Testis (tissue), 3 donors: ENCODE measurements around the gene MAMDC2. TPM values are rescaled to one million over a fixed set of nuclear protein-coding genes. Genes with fewer than 3 reads are reported as not detected.

ENCODE experiments used
- DNase-seq: peaks from one replicate; pipeline ENCODE4 v3.0.0-alpha.2; 2019
- H3K27ac ChIP-seq, 2 donors: fragments of 200-600 bp; sonication (generic); one replicate each; pipeline ENCODE4 v1.5.1; 2019
- H3K27me3 ChIP-seq: fragments of 200-600 bp; sonication (generic); one replicate; pipeline ENCODE4 v1.5.1; 2019
- H3K36me3 ChIP-seq: fragments of 200-600 bp; sonication (generic); one replicate; pipeline ENCODE4 v1.5.1; 2017; ENCODE audit warnings: low read depth; ENCODE audit errors: missing control alignments
- H3K4me1 ChIP-seq: fragments of 200-600 bp; sonication (generic); one replicate; pipeline ENCODE4 v1.5.1; 2019
- H3K4me3 ChIP-seq, 2 donors: fragments of 200-600 bp; sonication (generic); one replicate each; pipeline ENCODE4 v1.5.1; 2017 to 2019
- H3K9me3 ChIP-seq: fragments of 200-600 bp; sonication (generic); one replicate; pipeline ENCODE4 v1.5.1; 2017
- CTCF ChIP-seq, 3 experiments: fragments of 450-650 bp in 2 of 3; fragments of 200-600 bp in 1 of 3; sonication (generic) in 1 of 3; IDR thresholded peaks; one replicate each; pipeline ENCODE4 v1.5.1; 2016 to 2019; ENCODE audit warnings: antibody characterized with exemption in 3 of 3, mild to moderate bottlenecking in 2 of 3, moderate library complexity in 1 of 3
- POLR2A ChIP-seq: fragments of 450-650 bp; IDR thresholded peaks from one replicate; pipeline ENCODE4 v1.6.1; 2017; ENCODE audit warnings: antibody characterized with exemption, mild to moderate bottlenecking, moderate library complexity
- WGBS, 2 donors: methylation state at CpG; one replicate each; pipeline ENCODE4 v1.1.5; 2018; 5-methylcytosine and 5-hydroxymethylcytosine counted together
- intact Hi-C: fragments of 100-400 bp; cut with DNase I; formaldehyde crosslinking; loops from one replicate; pipeline ENCODE4 v1.15.1; 2023; ENCODE audit warnings: low total_unique reads
- polyA plus RNA-seq: library from polyadenylated mRNA; stranded (reverse); fragments of 350-450 nt; fragmentation: Illumina TruSeq; extraction: RNeasy Lipid Tissue Mini Kit (QIAGEN cat#74804); gene quantifications from one replicate; pipeline ENCODE4 v1.2.3, GENCODE V29; 2014; ENCODE audit warnings: low read depth, low replicate concordance; ENCODE audit not compliant: insufficient read depth
- total RNA-seq, 2 donors: library from RNA; depleted of rRNA; stranded (reverse); fragments of >200 nt; gene quantifications; one replicate each; pipeline ENCODE4 v1.2.3, GENCODE V29; 2016

Gene MAMDC2
- total and polyA plus RNA-seq, 3 donors from 2014 or later = 13.7 to 28.3 (median 15.1) TPM

GRCh38 chr9:70127036-70127435, 83.4 kb downstream of the MAMDC2 start:
- 37 to 47% methylated on average over 6 of the region's 6 CpGs for WGBS, 2 donors
- intact Hi-C loops = no loop called here
- H3K36me3 ChIP-seq = no peaks in the 10 kb centered on the region

DNA sequence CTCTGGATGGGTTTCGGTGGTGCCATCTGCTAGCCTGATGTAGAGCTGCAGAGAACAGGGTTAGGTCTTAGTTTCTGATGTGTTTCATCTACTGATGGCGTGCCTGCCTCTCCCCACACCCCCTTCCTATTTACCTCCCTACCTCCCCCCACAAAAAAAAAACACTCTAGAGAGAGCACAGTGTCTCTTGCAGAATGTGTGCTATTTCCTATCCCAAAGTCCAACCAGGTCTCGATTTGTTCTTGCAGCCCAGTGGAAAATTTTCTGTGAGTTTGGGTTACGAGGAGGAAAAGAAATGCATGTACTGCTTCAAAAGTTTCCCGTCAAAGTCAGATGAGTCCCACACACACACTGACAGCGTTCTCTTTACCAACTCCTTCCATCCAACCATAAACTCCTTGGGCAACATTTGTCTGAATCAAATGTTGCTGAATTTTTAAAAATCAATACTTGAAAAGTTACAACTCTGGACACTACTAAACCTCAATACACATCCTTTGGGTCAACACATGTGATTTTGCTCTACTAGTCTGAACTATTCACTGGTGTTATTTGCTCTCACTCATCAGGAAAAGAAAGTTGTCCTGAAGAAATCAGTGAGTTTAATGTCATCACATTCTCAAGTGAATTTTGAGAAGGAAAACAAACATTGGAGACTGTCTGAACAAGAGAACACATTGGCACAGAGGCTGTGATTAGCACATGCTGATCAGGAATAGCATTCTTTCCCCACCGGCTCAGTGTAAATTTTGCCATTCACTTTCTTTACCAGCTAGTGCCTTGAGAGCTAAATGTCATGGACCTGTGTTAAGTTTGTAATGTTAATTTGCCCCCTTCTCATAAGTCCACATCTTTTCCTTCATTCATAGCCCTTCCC, 84.1 kb downstream of the MAMDC2 start:
- intact Hi-C loops = no loop called here
- no peaks in the 10 kb centered on the region for H3K27me3 ChIP-seq
- WGBS, 2 donors = 50 to 52% methylated on average over 7 of the region's 7 CpGs
- no peaks in the 10 kb centered on the region for H3K9me3 ChIP-seq
- no peak overlapping the region for H3K4me3 ChIP-seq
- TF ChIP-seq POLR2A (no peak), CTCF (IDR thresholded peaks at IDR 0.05) (no peak)
- peaks cover 45% of the 10 kb centered on the region for H3K4me1 ChIP-seq
- peak overlapping the region; percentile 84 to 93 for H3K27ac ChIP-seq
- no peaks in the 10 kb centered on the region for H3K36me3 ChIP-seq
- DNase-seq = no peak

More at GRCh38 chr9:70127036-70127435, 83.4 kb downstream of the MAMDC2 start:
- Histone ChIP-seq H3K27ac (peak overlapping the region; percentile 84 to 93), H3K4me1 (peaks cover 45% of the 10 kb centered on the region), H3K4me3 (no peak overlapping the region), H3K9me3 (no peaks in the 10 kb centered on the region), H3K27me3 (no peaks in the 10 kb centered on the region)
- TF ChIP-seq CTCF (IDR thresholded peaks at IDR 0.05) (no peak), POLR2A (no peak)
- no peak for DNase-seq

DNA sequence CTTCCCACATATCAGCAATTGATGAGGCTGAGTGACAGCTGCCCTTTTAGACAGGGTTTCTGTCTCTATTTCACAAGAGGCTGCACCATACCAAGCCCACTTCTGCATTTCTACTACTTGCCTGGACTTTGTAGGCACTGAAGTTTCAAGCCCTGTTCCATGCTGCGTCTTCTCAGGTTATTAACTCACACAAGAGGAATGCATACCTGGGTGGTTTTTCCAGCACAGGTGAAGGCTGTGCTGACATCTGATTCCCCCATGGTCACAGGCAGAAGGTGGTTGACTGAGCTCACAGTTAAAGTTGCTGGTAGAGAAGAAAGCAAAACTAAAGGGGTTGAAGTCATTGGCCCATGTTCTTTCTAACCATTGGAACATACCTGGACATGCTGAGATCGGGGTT, 86.6 kb downstream of the MAMDC2 start:
- Histone ChIP-seq H3K36me3 (no peaks in the 10 kb centered on the region), H3K9me3 (no peaks in the 10 kb centered on the region), H3K27me3 (no peaks in the 10 kb centered on the region), H3K4me1 (peaks cover 27% of the 10 kb centered on the region), H3K4me3 (no peak overlapping the region), H3K27ac (no peak overlapping the region)
- DNase-seq = no peak
- WGBS, 2 donors = 94 to 97% methylated on average over 2 of the region's 2 CpGs
- intact Hi-C loops = no loop called here
- TF ChIP-seq POLR2A (no peak), CTCF (IDR thresholded peaks at IDR 0.05) (no peak)

DNA sequence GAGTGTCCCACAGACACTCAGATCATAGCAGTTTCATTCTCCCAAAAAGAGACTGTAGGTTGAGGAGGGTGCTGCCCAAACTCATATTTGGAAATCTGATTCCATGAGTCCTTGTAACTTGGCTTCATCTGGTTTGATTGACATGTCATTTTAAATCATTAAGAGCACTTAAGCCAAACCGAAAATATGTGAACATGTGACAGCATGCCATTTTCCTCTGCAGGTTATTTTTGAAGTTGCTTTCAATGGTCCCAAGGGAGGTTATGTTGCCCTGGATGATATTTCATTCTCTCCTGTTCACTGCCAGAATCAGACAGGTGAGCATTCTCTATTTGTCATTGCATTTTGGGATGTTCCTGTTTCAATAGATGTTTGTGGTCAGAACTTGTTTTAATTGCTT, 87.6 kb downstream of the MAMDC2 start:
- no peak for DNase-seq
- Histone ChIP-seq H3K27me3 (no peaks in the 10 kb centered on the region), H3K36me3 (no peaks in the 10 kb centered on the region), H3K4me3 (no peak overlapping the region), H3K27ac (no peak overlapping the region), H3K9me3 (no peaks in the 10 kb centered on the region), H3K4me1 (peaks cover 17% of the 10 kb centered on the region)
- intact Hi-C loops = no loop called here
- TF ChIP-seq CTCF (IDR thresholded peaks at IDR 0.05) (no peak), POLR2A (no peak)
- WGBS, 2 donors = 95 to 100% methylated on average over 1 of the region's 1 CpG
